Transverse colon (tissue), 4 donors: ENCODE measurements around the gene SHROOM2. TPM values are rescaled to one million over a fixed set of nuclear protein-coding genes. Genes with fewer than 3 reads are reported as not detected.

Experiments used
- DNase-seq: peaks from one replicate; pipeline ENCODE4 v3.0.0-alpha.2; 2019
- H3K27ac ChIP-seq, 4 donors: fragments of 200-600 bp; sonication (generic); 2 replicates each; pipeline ENCODE4 v1.5.1; 2016 to 2018; ENCODE audit warnings: inconsistent platforms in 4 of 4
- H3K27me3 ChIP-seq: fragments of 200-600 bp; sonication (generic); 2 replicates; pipeline ENCODE4 v1.5.1; 2017; ENCODE audit warnings: inconsistent platforms
- H3K36me3 ChIP-seq, 4 donors: fragments of 200-600 bp; sonication (generic); 2 replicates each; pipeline ENCODE4 v1.5.1; 2017 to 2019; ENCODE audit warnings: inconsistent platforms in 4 of 4
- H3K4me1 ChIP-seq, 4 donors: fragments of 200-600 bp; sonication (generic); 2 replicates each; pipeline ENCODE4 v1.5.1; 2017 to 2020; ENCODE audit warnings: inconsistent platforms in 4 of 4
- H3K4me3 ChIP-seq, 4 donors: fragments of 200-600 bp; sonication (generic); 1 replicate in 1 of 4; 2 replicates in 3 of 4; pipeline versions ENCODE4 v1.5.1 to v1.6.1; 2017 to 2019; ENCODE audit warnings: inconsistent platforms in 4 of 4
- H3K9me3 ChIP-seq, 2 donors: fragments of 200-600 bp; sonication (generic); 2 replicates each; pipeline ENCODE4 v1.5.1; 2017 to 2019; ENCODE audit warnings: inconsistent platforms in 2 of 2
- EP300 ChIP-seq: sonication (generic); formaldehyde crosslinking; IDR thresholded peaks from one replicate; pipeline ENCODE4 v1.6.1; 2017; ENCODE audit warnings: antibody characterized with exemption, low read depth
- POLR2A ChIP-seq: fragments of 450-650 bp; IDR thresholded peaks from one replicate; pipeline ENCODE4 v1.6.1; 2016; ENCODE audit warnings: antibody characterized with exemption, mild to moderate bottlenecking, moderate library complexity
- POLR2AphosphoS5 ChIP-seq, 3 donors: sonication (generic); formaldehyde crosslinking; IDR thresholded peaks; one replicate each; pipeline ENCODE4 v1.6.1; 2016; ENCODE audit warnings: antibody characterized with exemption in 3 of 3
- WGBS, 2 donors: methylation state at CpG; one replicate each; pipeline ENCODE4 v1.1.5; 2018; ENCODE audit warnings: low coverage in 1 of 2; 5-methylcytosine and 5-hydroxymethylcytosine counted together
- in situ Hi-C, 4 donors: fragments of 200-750 bp; cut with MboI; loops; one replicate each; pipeline versions ENCODE4 v1.15.0 to v1.15.1; 2017; ENCODE audit warnings: low sequenced_read_pairs in 3 of 4, low pct_ligation_motif_present in 1 of 4, low pct_unique_long_range_greater_than_20kb in 1 of 4
- intact Hi-C: fragments of 100-400 bp; cut with DNase I; formaldehyde crosslinking; loops from one replicate; pipeline ENCODE4 v1.15.1; 2023; ENCODE audit warnings: low total_unique reads
- total RNA-seq, 4 donors: library from RNA; depleted of rRNA; stranded (reverse); fragments of >200 nt; gene quantifications; one replicate each; pipeline ENCODE4 v1.1.0, GENCODE V29; 2016
- TF ChIP-seq, protein P1 (sequence below), 5 experiments: fragments of 200-600 bp in 3 of 5; fragments of 450-650 bp in 2 of 5; sonication (generic) in 3 of 5; IDR thresholded peaks; 1 replicate in 2 of 5; 2 replicates in 3 of 5; pipeline ENCODE4 v1.5.1; 2016 to 2017; ENCODE audit warnings: antibody characterized with exemption in 5 of 5, inconsistent platforms in 3 of 5, mild to moderate bottlenecking in 2 of 5, moderate library complexity in 1 of 5

SHROOM2 gene
- total RNA-seq, 4 donors from 2014 or later: 8.9 to 20.6 (median 11.3) TPM

DNA sequence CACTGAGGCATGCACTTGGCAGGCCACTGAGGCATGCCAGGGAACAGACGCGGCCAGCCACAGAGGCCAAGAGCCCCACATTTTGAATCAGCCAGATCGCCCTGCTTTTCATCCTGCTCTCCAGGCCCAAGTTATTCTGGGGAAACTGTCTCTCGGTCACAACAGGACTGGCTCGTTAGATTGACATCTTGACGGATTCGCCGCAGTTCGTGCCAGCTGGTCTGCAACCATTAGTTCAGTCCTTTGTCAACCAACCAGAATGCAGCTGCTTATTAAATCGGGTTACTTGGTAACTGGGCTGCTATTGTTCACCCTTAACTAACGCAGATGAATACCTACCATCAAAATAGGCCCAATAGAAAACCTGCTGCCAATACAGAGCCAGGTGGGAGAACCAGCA lies 197.6 kb downstream of the SHROOM2 start:
- DNase-seq: no peak
- no peaks in the 10 kb centered on the region for H3K4me1 ChIP-seq
- no peak overlapping the region for H3K4me3 ChIP-seq
- no peak overlapping the region for H3K27ac ChIP-seq
- H3K36me3 ChIP-seq: no peaks in the 10 kb centered on the region
- WGBS, 2 donors: 94% methylated on average over 11 of the region's 11 CpGs; no CpG with 5 or more reads in 1 of the 2 donors
- TF ChIP-seq POLR2A (no peak), POLR2AphosphoS5 (IDR thresholded peaks at IDR 0.05) (no peak), EP300 (no peak)
- TF ChIP-seq, protein P1, sequence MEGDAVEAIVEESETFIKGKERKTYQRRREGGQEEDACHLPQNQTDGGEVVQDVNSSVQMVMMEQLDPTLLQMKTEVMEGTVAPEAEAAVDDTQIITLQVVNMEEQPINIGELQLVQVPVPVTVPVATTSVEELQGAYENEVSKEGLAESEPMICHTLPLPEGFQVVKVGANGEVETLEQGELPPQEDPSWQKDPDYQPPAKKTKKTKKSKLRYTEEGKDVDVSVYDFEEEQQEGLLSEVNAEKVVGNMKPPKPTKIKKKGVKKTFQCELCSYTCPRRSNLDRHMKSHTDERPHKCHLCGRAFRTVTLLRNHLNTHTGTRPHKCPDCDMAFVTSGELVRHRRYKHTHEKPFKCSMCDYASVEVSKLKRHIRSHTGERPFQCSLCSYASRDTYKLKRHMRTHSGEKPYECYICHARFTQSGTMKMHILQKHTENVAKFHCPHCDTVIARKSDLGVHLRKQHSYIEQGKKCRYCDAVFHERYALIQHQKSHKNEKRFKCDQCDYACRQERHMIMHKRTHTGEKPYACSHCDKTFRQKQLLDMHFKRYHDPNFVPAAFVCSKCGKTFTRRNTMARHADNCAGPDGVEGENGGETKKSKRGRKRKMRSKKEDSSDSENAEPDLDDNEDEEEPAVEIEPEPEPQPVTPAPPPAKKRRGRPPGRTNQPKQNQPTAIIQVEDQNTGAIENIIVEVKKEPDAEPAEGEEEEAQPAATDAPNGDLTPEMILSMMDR (IDR thresholded peaks at IDR 0.05): no peak
- no peaks in the 10 kb centered on the region for H3K27me3 ChIP-seq
- H3K9me3 ChIP-seq: no peaks in the 10 kb centered on the region
- in situ Hi-C loops: loop anchor here in 1 of 4 donors (25.0 kb wide), 1 partner anchor 97 kb away; no protein-coding TSS in a partner anchor
- intact Hi-C loops: no loop called here

DNA sequence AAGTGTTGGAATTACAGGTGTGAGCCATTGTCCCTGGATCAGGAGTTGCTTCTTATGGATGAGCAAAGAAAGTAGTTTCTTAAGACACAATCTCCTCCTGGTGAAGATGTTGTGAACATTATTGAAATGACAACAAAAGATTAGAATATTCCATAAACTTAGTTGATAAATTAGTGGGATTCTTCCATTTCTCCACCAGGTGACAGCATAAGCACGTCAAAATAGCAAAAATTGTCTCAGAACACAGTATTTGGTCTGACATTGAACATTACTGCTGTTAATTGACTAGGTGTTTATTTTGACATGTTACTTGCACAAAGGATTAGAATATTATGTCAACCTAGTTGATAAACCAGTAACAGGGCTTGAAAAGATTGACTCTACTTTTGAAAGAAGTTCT lies 202.5 kb downstream of the SHROOM2 start:
- intact Hi-C loops (no loop called here), in situ Hi-C loops (loop anchor here in 1 of 4 donors (25.0 kb wide), 1 partner anchor 101 kb away; no protein-coding TSS in a partner anchor)
- Histone ChIP-seq H3K27ac (no peak overlapping the region), H3K4me1 (no peaks in the 10 kb centered on the region), H3K4me3 (no peak overlapping the region), H3K9me3 (no peaks in the 10 kb centered on the region), H3K36me3 (no peaks in the 10 kb centered on the region), H3K27me3 (no peaks in the 10 kb centered on the region)
- DNase-seq: no peak
- TF ChIP-seq, protein P1 (IDR thresholded peaks at IDR 0.05): peak in 4 of 5 experiments; percentile 11 to 32 (median 21)
- TF ChIP-seq POLR2AphosphoS5 (IDR thresholded peaks at IDR 0.05): no peak
- TF ChIP-seq EP300: no peak
- TF ChIP-seq POLR2A: no peak
- 24% methylated on average over 1 of the region's 1 CpG; no CpG with 5 or more reads in 1 of the 2 donors for WGBS, 2 donors

DNA sequence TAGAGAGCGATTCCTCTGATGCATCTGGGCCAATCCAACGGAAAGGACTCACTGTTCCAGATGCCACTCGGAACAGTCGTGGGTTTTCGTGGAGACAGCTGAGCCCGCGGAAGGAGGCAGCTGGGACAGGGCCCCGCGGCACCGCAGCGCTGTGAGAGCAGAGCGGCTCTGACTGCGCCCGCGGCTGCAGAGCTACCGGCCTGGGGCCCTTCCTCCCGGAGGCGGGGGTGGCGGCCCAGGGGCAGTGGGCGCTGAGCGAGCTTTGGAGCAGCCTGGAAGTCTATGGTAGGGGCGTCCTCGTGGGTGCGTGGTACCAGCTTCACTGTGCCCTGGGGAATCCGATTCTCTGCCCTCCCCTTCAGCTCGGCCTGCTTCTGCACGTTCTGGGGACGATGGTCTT lies 205.8 kb downstream of the SHROOM2 start:
- Histone ChIP-seq H3K9me3 (no peaks in the 10 kb centered on the region), H3K27ac (no peak overlapping the region), H3K4me3 (no peak overlapping the region), H3K4me1 (no peaks in the 10 kb centered on the region), H3K27me3 (no peaks in the 10 kb centered on the region), H3K36me3 (no peaks in the 10 kb centered on the region)
- 95% methylated on average over 28 of the region's 28 CpGs; no CpG with 5 or more reads in 1 of the 2 donors for WGBS, 2 donors
- intact Hi-C loops: no loop called here
- TF ChIP-seq EP300 (no peak), POLR2A (no peak), POLR2AphosphoS5 (IDR thresholded peaks at IDR 0.05) (no peak)
- TF ChIP-seq, protein P1 (IDR thresholded peaks at IDR 0.05): no peak
- in situ Hi-C loops: loop anchor here in 2 of 4 donors (10.0 to 25.0 kb wide), 2 partner anchors 105 to 123 kb away; no protein-coding TSS in a partner anchor
- no peak for DNase-seq

DNA sequence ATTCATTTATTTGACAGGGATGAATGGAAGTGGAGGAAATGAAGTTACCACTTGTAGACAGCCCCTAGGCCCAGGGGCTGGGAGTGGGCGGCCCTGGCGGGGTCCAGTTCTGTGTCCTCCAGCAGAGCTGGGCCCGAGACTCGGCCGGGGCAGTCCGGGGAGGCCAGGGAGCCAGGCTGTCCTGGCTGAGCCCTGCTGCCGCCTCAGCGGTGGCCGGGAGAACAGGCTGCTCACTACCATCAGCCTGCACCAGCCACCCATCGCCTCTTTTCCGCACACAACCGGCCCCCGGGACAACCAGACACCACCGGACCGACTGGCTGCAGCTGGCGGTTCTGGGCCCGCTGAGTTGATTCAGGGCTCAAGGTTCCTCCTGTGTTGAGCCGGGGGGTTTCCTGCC lies 206.5 kb downstream of the SHROOM2 start:
- Histone ChIP-seq H3K9me3 (no peaks in the 10 kb centered on the region), H3K4me1 (no peaks in the 10 kb centered on the region), H3K4me3 (no peak overlapping the region), H3K36me3 (no peaks in the 10 kb centered on the region), H3K27ac (no peak overlapping the region), H3K27me3 (no peaks in the 10 kb centered on the region)
- TF ChIP-seq, protein P1 (IDR thresholded peaks at IDR 0.05): no peak
- TF ChIP-seq EP300 (no peak), POLR2A (no peak), POLR2AphosphoS5 (IDR thresholded peaks at IDR 0.05) (no peak)
- DNase-seq: no peak
- WGBS, 2 donors: 91% methylated on average over 18 of the region's 18 CpGs; no CpG with 5 or more reads in 1 of the 2 donors
- intact Hi-C loops (no loop called here), in situ Hi-C loops (loop anchor here in 2 of 4 donors (10.0 to 25.0 kb wide), 2 partner anchors 105 to 122 kb away; no protein-coding TSS in a partner anchor)
